Stimulated activated CD4-positive, alpha-beta T cell treated with anti-CD3 and anti-CD28 coated beads, Interleukin-12 subunit alpha, Interleukin-12 subunit beta, amount 100 ng/mL, for 48 hours (primary cell): ENCODE results near the gene MKNK1.

Source experiments
- DNase-seq, 3 donors: peaks; one replicate each; pipeline ENCODE4 v3.0.0-alpha.2; 2020; ENCODE audit warnings: low read depth in 2 of 3, low spot score in 1 of 3

Gene MKNK1

DNA sequence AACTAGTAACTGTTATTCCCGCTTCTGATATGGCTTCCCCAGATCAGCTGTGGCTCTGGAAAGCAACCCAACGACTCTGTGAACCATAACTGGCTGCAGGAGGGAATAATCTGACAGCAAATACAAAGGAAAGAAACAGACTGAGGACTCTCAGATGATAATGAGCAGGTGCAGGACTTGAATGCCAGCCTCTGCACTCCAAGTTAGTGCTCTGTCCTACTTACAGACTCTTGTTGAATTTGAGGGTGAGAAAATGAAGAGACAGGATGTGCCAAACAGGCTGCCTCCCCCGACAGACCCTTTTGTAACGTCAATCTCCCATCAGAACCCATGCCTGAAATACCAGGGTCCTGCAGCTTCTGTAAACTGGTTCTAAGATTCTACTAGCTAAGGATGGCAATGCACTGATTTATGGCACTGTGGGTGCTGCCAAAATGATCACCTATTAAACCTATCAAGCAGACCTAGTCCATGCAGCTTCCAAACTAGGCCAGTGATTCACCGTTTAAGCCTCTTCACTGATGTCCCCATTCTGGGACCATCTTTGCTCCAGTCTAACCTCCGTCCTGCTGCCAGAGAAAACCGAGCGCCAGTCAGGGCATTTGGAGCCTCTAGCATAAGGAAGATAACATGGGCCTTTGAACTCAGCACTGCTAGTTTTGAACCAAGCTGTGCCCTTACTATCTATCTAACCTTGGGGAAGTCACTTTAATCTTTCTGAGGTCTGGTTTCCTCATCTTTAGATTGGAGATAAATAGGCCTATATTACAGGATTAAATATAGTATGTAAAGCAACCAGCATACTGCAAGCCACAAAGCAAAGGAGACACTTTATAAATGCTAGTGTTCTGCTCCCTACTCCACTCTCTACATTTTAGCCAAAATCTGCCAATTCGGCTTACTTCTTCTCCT is 4.8 kb downstream of the MKNK1 start:
- no peak for DNase-seq

GRCh38 chr1:46596846-46597245 is 7.2 kb downstream of the MKNK1 start:
- DNase-seq: no peak

GRCh38 chr1:46596036-46596435 is 8.0 kb downstream of the MKNK1 start:
- DNase-seq: no peak

- no peak for DNase-seq
Measured at GRCh38 chr1:46595127-46595526, 8.9 kb downstream of the MKNK1 start.

GRCh38 chr1:46594063-46594462 is 10.0 kb downstream of the MKNK1 start:
- DNase-seq: no peak

- no peak for DNase-seq
Measured at GRCh38 chr1:46592823-46593222, 11.2 kb downstream of the MKNK1 start.

- DNase-seq: no peak
Measured at GRCh38 chr1:46589529-46589928, 14.5 kb downstream of the MKNK1 start.

- DNase-seq: no peak
Measured at GRCh38 chr1:46587069-46587468, 17.0 kb downstream of the MKNK1 start.

GRCh38 chr1:46585312-46585938 is 18.6 kb downstream of the MKNK1 start:
- no peak for DNase-seq

GRCh38 chr1:46583494-46583893 is 20.6 kb downstream of the MKNK1 start:
- no peak for DNase-seq

DNA sequence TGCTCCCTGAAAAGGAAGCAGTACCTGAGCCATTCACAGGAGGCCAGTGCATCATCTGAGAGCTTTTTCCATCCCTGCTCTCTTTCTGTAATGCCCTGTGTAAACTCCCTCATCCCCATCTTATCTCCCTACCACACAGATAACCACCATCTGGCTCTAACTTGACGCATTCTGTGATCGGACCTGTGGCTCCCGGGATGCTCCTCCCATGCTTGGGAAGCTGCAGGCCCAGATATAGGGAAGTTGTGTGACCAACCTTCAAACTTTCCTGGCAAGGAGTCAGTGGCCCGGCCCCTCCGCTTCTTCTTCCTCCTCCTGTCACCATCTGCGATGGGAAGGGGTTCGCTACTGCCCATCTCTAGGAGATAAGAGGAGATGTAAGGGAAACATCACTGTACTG is 21.1 kb downstream of the MKNK1 start:
- DNase-seq: no peak

DNA sequence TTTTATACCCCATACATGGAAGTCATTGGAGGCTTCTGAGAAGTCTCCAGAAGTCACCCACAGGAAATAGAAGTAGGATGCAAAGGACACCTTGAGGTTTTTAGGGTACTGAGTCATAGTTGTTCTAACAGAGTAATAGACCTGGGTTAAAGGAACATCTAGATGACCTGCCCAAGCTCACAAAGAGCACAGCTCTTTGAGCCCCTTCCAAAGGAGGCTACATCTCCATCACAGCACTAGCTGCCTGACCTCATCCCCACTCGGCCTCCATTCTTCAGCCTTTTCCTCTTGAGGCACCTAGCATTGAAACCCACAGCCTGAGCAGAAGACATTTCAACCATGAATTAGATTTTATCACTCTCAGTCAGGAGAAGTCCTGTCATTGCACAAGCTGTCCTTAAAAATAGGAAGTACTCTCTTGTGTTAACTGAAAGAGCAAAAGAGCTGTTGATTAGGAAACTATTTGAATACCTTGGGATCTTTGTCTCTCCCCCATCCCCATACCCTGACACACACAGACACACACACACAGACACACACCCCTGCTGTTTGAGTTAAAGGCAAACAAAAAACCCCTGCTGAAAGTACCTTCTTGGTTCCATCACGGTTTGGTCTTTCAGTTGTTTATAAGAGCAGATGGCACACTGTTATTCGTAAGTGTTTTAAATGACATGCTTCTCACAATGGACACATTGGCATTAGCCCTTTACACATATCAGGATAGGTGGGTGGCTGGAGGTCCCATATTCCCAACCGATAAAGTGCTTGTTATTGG is 22.2 kb downstream of the MKNK1 start:
- DNase-seq: peak in 1 of 3 donors; percentile 16

DNA sequence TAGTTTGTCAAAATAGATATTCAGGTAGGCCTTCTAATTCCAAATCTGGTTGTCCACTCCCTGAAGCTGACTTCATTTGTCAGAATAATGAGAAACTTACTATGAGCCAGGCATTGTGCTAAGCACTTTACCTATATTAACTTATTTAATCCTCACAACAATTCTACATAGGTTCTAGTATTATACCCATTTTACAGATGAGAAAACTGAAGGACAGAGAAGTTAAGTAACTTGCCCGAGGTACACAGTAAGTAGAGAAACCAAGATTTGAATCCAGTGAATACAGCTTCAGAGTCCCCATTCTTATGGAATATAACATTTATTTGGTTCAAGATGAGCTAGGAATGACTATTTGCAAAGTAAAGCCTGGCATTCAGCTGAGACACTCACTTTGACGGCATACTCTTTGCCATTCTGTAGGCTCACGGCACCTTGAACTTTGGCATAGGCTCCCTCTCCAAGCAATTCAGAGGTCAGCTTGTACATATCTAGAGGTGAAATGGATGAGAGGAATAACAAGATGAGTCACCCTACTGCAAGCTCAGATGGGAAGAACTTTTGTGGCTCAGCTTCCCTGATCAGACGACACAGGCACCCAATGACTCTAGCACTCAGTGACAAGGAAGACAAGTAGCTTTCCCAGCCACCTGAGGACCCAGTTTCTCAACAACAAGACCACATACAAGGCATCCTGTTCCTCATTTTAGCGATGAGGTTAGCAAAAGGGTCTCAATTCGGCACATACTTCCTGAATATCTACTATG is 23.7 kb downstream of the MKNK1 start:
- no peak for DNase-seq

DNA sequence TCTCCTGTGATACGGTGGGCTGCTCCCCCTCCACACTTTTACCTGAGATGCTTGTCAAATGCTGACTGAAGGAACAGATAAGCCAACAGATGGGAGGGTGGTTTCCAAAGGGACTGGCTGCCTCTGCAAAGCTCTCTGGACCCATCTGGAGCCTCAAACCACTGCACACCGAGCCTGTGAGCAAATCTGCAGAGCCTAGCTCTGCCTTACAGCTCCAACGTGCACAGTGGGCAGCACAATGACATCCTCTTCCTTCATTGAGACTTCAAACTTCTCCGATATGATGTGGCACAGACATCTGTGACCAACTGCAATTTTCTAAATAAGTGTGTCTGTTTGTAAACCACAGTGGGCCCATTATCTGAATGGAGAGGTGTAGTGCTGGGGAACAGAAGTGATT is 26.4 kb downstream of the MKNK1 start:
- no peak for DNase-seq

GRCh38 chr1:46576596-46576995 is 27.5 kb downstream of the MKNK1 start:
- no peak for DNase-seq

- DNase-seq: no peak
Measured at GRCh38 chr1:46575778-46576177, 28.3 kb downstream of the MKNK1 start.

DNA sequence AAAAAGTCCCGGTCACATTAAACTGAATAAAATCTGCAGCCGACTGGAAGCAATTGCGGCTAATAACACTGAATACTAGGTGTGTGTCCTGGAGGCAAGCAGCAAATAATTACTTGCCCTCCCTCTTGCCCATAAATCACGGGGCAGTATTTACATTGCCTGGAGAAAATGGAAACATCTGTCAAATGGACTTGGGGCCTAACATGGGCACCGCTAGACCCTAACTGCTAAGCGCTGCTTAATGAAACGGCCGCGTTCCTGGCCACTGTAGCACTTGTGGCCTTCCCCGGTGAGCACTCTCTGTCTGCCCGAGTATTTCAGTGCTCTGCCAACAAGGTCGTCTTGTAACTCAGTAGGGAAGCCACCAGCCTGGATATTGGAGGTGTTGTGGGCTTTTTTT is 28.8 kb downstream of the MKNK1 start:
- no peak for DNase-seq

GRCh38 chr1:46571691-46572225 is 32.3 kb downstream of the MKNK1 start:
- DNase-seq: no peak

- no peak for DNase-seq
Measured at GRCh38 chr1:46569884-46570725, 34.0 kb downstream of the MKNK1 start.

GRCh38 chr1:46569116-46569515 is 35.0 kb downstream of the MKNK1 start:
- no peak for DNase-seq
